ENCODE results near the gene ZNF835. TPM values are rescaled to one million over a fixed set of nuclear protein-coding genes. Genes with fewer than 3 reads are reported as not detected.

The ZNF835 gene
- total and polyA plus RNA-seq, 2 of the 13 experiments (the other 11 are each of a cell fraction or from before 2014, with no cell fraction given), result not detected

GRCh38 chr19:56637976-56638555, 33.5 kb downstream of the ZNF835 start (continued):
- TF ChIP-seq POLR2AphosphoS2 (IDR thresholded peaks at IDR 0.05; ENCODE audit: low read depth, low read length) (no peak), ZNF747 (CRISPR knock-in tag; IDR thresholded peaks at IDR 0.05; ENCODE audit: borderline replicate concordance) (peak; percentile 98), ZNF672 (CRISPR knock-in tag; IDR thresholded peaks at IDR 0.05) (peak; percentile 85; the same call in 1 of the 2 replicates), FUBP1 (CRISPR knock-in tag; IDR thresholded peaks at IDR 0.05; ENCODE audit: borderline replicate concordance) (no peak), FOXK1 (CRISPR knock-in tag; IDR thresholded peaks at IDR 0.05; ENCODE audit: borderline replicate concordance, low read depth) (peak; percentile 99), HDAC2 (CRISPR knock-in tag; IDR thresholded peaks at IDR 0.05) (peak; percentile 100), TFAP4 (IDR thresholded peaks at IDR 0.05; ENCODE audit: borderline replicate concordance, low read depth) (no peak), DNMT1 (CRISPR knock-in tag; IDR thresholded peaks at IDR 0.05) (peak; percentile 96), ZBTB2 (CRISPR knock-in tag; IDR thresholded peaks at IDR 0.05; ENCODE audit: low read depth) (peak; percentile 95), POLR2G (IDR thresholded peaks at IDR 0.05; ENCODE audit: low read depth, low read length) (no peak), CREM (IDR thresholded peaks at IDR 0.05) (no peak), CREM (CRISPR knock-in tag; IDR thresholded peaks at IDR 0.05) (peak; percentile 69), MXI1 (IDR thresholded peaks at IDR 0.05; ENCODE audit: borderline replicate concordance, low read depth, low read length) (peak; percentile 82; the same call in 1 of the 3 replicates), YY1 (IDR thresholded peaks at IDR 0.05; ENCODE audit: insufficient read depth, insufficient replicate concordance, low read depth, low read length) (no peak), SP4 (CRISPR knock-in tag; IDR thresholded peaks at IDR 0.05) (peak; percentile 95), UBTF (CRISPR knock-in tag; IDR thresholded peaks at IDR 0.05) (0 out of 2 replicates have a peak, but pooled peaks have one; percentile 44), NFE2 (CRISPR knock-in tag; IDR thresholded peaks at IDR 0.05) (peak; percentile 75; the same call in 1 of the 2 replicates), ATF4 (CRISPR knock-in tag; IDR thresholded peaks at IDR 0.05) (peak in 1 of 2 experiments; percentile 77; a peak in 2 of 4 replicates), REXO4 (CRISPR knock-in tag; IDR thresholded peaks at IDR 0.05; ENCODE audit: borderline replicate concordance) (peak; percentile 92; the same call in 1 of the 2 replicates), MXD4 (CRISPR knock-in tag; IDR thresholded peaks at IDR 0.05) (peak; percentile 99), ATAD3A (CRISPR knock-in tag; IDR thresholded peaks at IDR 0.05) (peak; percentile 98), SRSF4 (IDR thresholded peaks at IDR 0.05; ENCODE audit: low read depth, low read length, poor library complexity, severe bottlenecking) (no peak)
